Measurements from ENCODE around the gene LCN15. TPM values are rescaled to one million over a fixed set of nuclear protein-coding genes. Genes with fewer than 3 reads are reported as not detected.

The LCN15 gene
- total RNA-seq, 3 donors from 2014 or later: not detected

- H3K9me3 ChIP-seq: peaks cover 0 to 5% of the 10 kb centered on the region in 2 donors
- H3K27me3 ChIP-seq: peaks cover 0 to 22% of the 10 kb centered on the region in 2 donors
- intact Hi-C loops (cut with DNase I; ENCODE audit: low total_unique reads): no loop called here
- H3K27ac ChIP-seq: no peak overlapping the region
- TF ChIP-seq POLR2A (IDR thresholded peaks at IDR 0.05): no peak
- no peak for TF ChIP-seq POLR2AphosphoS5 (IDR thresholded peaks at IDR 0.05)
- TF ChIP-seq CTCF (IDR thresholded peaks at IDR 0.05): no peak
- H3K4me1 ChIP-seq: no peaks in the 10 kb centered on the region
- no peak for DNase-seq (ENCODE audit: low spot score in 2 of 2)
- H3K4me3 ChIP-seq: no peak overlapping the region
- no peaks in the 10 kb centered on the region for H3K36me3 ChIP-seq
Measured at GRCh38 chr9:136760424-136760823, 3.9 kb downstream of the LCN15 start.

GRCh38 chr9:136759436-136760325 lies 4.6 kb downstream of the LCN15 start:
- no peak for TF ChIP-seq CTCF (IDR thresholded peaks at IDR 0.05)
- TF ChIP-seq POLR2AphosphoS5 (IDR thresholded peaks at IDR 0.05): no peak
- no peak for TF ChIP-seq POLR2A (IDR thresholded peaks at IDR 0.05)
- intact Hi-C loops (cut with DNase I; ENCODE audit: low total_unique reads): no loop called here
- Histone ChIP-seq H3K27ac (no peak overlapping the region), H3K4me3 (no peak overlapping the region), H3K4me1 (no peaks in the 10 kb centered on the region), H3K36me3 (no peaks in the 10 kb centered on the region), H3K27me3 (peaks cover 0 to 17% of the 10 kb centered on the region in 2 donors), H3K9me3 (peaks cover 0 to 9% of the 10 kb centered on the region in 2 donors)
- DNase-seq (ENCODE audit: low spot score in 2 of 2): no peak

GRCh38 chr9:136759001-136759400 lies 5.3 kb downstream of the LCN15 start:
- DNase-seq (ENCODE audit: low spot score in 2 of 2): no peak
- peaks cover 0 to 9% of the 10 kb centered on the region in 2 donors for H3K9me3 ChIP-seq
- no peaks in the 10 kb centered on the region for H3K4me1 ChIP-seq
- no peak for TF ChIP-seq POLR2A (IDR thresholded peaks at IDR 0.05)
- no peak for TF ChIP-seq CTCF (IDR thresholded peaks at IDR 0.05)
- no peak for TF ChIP-seq POLR2AphosphoS5 (IDR thresholded peaks at IDR 0.05)
- no peak overlapping the region for H3K4me3 ChIP-seq
- H3K27ac ChIP-seq: no peak overlapping the region
- intact Hi-C loops (cut with DNase I; ENCODE audit: low total_unique reads): no loop called here
- H3K27me3 ChIP-seq: peaks cover 0 to 13% of the 10 kb centered on the region in 2 donors
- no peaks in the 10 kb centered on the region for H3K36me3 ChIP-seq

GRCh38 chr9:136757751-136758140 lies 6.6 kb downstream of the LCN15 start:
- H3K27ac ChIP-seq: no peak overlapping the region
- H3K9me3 ChIP-seq: peaks cover 0 to 14% of the 10 kb centered on the region in 2 donors
- peak overlapping the region in 2 of 3 donors; percentile 7 to 43 for H3K4me3 ChIP-seq
- H3K27me3 ChIP-seq: peaks cover 0 to 4% of the 10 kb centered on the region in 2 donors
- intact Hi-C loops (cut with DNase I; ENCODE audit: low total_unique reads): no loop called here
- TF ChIP-seq CTCF (IDR thresholded peaks at IDR 0.05) (no peak), POLR2AphosphoS5 (IDR thresholded peaks at IDR 0.05) (no peak), POLR2A (IDR thresholded peaks at IDR 0.05) (no peak)
- no peaks in the 10 kb centered on the region for H3K36me3 ChIP-seq
- no peaks in the 10 kb centered on the region for H3K4me1 ChIP-seq
- DNase-seq (ENCODE audit: low spot score in 2 of 2): no peak

GRCh38 chr9:136757328-136757727 lies 7.0 kb downstream of the LCN15 start:
- no peak for DNase-seq (ENCODE audit: low spot score in 2 of 2)

More at GRCh38 chr9:136757328-136757727, 7.0 kb downstream of the LCN15 start:
- intact Hi-C loops (cut with DNase I; ENCODE audit: low total_unique reads): no loop called here
- peaks cover 2 to 14% of the 10 kb centered on the region in 2 donors for H3K9me3 ChIP-seq
- no peaks in the 10 kb centered on the region for H3K36me3 ChIP-seq
- no peak overlapping the region for H3K27ac ChIP-seq
- H3K27me3 ChIP-seq: peaks cover 0 to 4% of the 10 kb centered on the region in 2 donors
- H3K4me1 ChIP-seq: no peaks in the 10 kb centered on the region
- peak overlapping the region in 2 of 3 donors; percentile 7 to 43 for H3K4me3 ChIP-seq
- no peak for TF ChIP-seq POLR2AphosphoS5 (IDR thresholded peaks at IDR 0.05)
- TF ChIP-seq POLR2A (IDR thresholded peaks at IDR 0.05): no peak
- no peak for TF ChIP-seq CTCF (IDR thresholded peaks at IDR 0.05)

All from breast epithelium (tissue), 4 donors.